Retinal pigment epithelial cell (primary cell): Measurements from ENCODE around the gene PCYT1A.
"Not testable (repeated sequence)": the region's sequence is repeated elsewhere in the genome, so short reads cannot be mapped to it uniquely, and the experiment has no call there.

Experiments
- DNase-seq: peaks from one replicate; pipeline ENCODE4 v3.0.0-alpha.2; 2010; ENCODE audit warnings: low read depth
- H3K4me3 ChIP-seq: 2 replicates; pipeline ENCODE4 v1.5.1; 2011; ENCODE audit warnings: mild to moderate bottlenecking, low read length, control low read depth, moderate library complexity
- TF ChIP-seq, protein P1 (sequence below): conservative IDR thresholded peaks from 2 replicates; pipeline ENCODE4 v1.5.1; 2011; ENCODE audit warnings: low read depth, low read length, control low read depth, inconsistent platforms

PCYT1A gene

GRCh38 chr3:196186651-196187573 lies 100.6 kb downstream of the PCYT1A start:
- DNase-seq: no peak

GRCh38 chr3:196184881-196185280 lies 102.6 kb downstream of the PCYT1A start:
- no peak for DNase-seq
- no peak overlapping the region for H3K4me3 ChIP-seq
- TF ChIP-seq, protein P1, sequence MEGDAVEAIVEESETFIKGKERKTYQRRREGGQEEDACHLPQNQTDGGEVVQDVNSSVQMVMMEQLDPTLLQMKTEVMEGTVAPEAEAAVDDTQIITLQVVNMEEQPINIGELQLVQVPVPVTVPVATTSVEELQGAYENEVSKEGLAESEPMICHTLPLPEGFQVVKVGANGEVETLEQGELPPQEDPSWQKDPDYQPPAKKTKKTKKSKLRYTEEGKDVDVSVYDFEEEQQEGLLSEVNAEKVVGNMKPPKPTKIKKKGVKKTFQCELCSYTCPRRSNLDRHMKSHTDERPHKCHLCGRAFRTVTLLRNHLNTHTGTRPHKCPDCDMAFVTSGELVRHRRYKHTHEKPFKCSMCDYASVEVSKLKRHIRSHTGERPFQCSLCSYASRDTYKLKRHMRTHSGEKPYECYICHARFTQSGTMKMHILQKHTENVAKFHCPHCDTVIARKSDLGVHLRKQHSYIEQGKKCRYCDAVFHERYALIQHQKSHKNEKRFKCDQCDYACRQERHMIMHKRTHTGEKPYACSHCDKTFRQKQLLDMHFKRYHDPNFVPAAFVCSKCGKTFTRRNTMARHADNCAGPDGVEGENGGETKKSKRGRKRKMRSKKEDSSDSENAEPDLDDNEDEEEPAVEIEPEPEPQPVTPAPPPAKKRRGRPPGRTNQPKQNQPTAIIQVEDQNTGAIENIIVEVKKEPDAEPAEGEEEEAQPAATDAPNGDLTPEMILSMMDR: no peak

More at GRCh38 chr3:196186651-196187573, 100.6 kb downstream of the PCYT1A start:
- TF ChIP-seq, protein P1: no peak
- no peak overlapping the region for H3K4me3 ChIP-seq

GRCh38 chr3:196184169-196184432 lies 103.4 kb downstream of the PCYT1A start:
- DNase-seq, H3K4me3 ChIP-seq: not testable (repeated sequence)

GRCh38 chr3:196181127-196181546 lies 106.4 kb downstream of the PCYT1A start:
- H3K4me3 ChIP-seq: no peak overlapping the region
- DNase-seq: no peak
- TF ChIP-seq, protein P1: no peak

- no peak for DNase-seq
- TF ChIP-seq, protein P1: no peak
- H3K4me3 ChIP-seq: no peak overlapping the region
Measured at GRCh38 chr3:196180346-196180745, 107.2 kb downstream of the PCYT1A start.
